Neuronal stem cell (in vitro differentiated cells): ENCODE results near the gene GRIK4.

Experiments
- DNase-seq: peaks from one replicate; pipeline ENCODE4 v3.0.0-alpha.2; 2013; ENCODE audit warnings: low spot score
- H2AFZ ChIP-seq: one replicate; pipeline ENCODE4 v1.6.1; 2013; ENCODE audit warnings: mild to moderate bottlenecking, low read length, inconsistent platforms
- H2AK5ac ChIP-seq: 2 replicates; pipeline ENCODE4 v1.6.1; 2013; ENCODE audit warnings: low read depth, mild to moderate bottlenecking, inconsistent platforms, low read length, moderate library complexity, mixed read lengths
- H2BK120ac ChIP-seq: 2 replicates; pipeline ENCODE4 v1.6.1; 2013; ENCODE audit warnings: low read depth, mild to moderate bottlenecking, inconsistent platforms, low read length, moderate library complexity, mixed read lengths
- H2BK12ac ChIP-seq: one replicate; pipeline ENCODE4 v1.6.1; 2013; ENCODE audit warnings: low read length, inconsistent platforms
- H2BK15ac ChIP-seq: 2 replicates; pipeline ENCODE4 v1.6.1; 2013; ENCODE audit warnings: mild to moderate bottlenecking, low read length, inconsistent platforms, mixed read lengths
- H2BK5ac ChIP-seq: one replicate; pipeline ENCODE4 v1.6.1; 2013; ENCODE audit warnings: inconsistent platforms, mild to moderate bottlenecking, low read length, moderate library complexity
- H3K14ac ChIP-seq: one replicate; pipeline ENCODE4 v1.6.1; 2013; ENCODE audit warnings: low read length, inconsistent platforms
- H3K18ac ChIP-seq: 2 replicates; pipeline ENCODE4 v1.6.1; 2013; ENCODE audit warnings: low read length, inconsistent platforms
- H3K23ac ChIP-seq: 2 replicates; pipeline ENCODE4 v1.6.1; 2013; ENCODE audit warnings: low read depth, mild to moderate bottlenecking, mixed read lengths, low read length, inconsistent platforms; ENCODE audit not compliant: poor library complexity
- H3K27ac ChIP-seq: replicated peaks from 3 replicates; pipeline ENCODE4 v1.5.1; 2013; ENCODE audit warnings: low read length, inconsistent platforms
- H3K27me3 ChIP-seq, 3 experiments: 2 replicates each; pipeline ENCODE4 v1.6.1; 2013; ENCODE audit warnings: low read length in 3 of 3, mild to moderate bottlenecking in 2 of 3, inconsistent platforms in 1 of 3, low read depth in 1 of 3, mixed read lengths in 1 of 3, moderate library complexity in 1 of 3; ENCODE audit not compliant: control insufficient read depth in 3 of 3, insufficient read depth in 3 of 3
- H3K36me3 ChIP-seq, 2 donors: replicated peaks in 1 of 2; 2 replicates each; pipeline ENCODE4 v1.6.1; 2013; ENCODE audit warnings: low read length in 2 of 2; ENCODE audit not compliant: control insufficient read depth in 2 of 2, insufficient read depth in 2 of 2
- H3K4ac ChIP-seq: 2 replicates; pipeline ENCODE4 v1.6.1; 2013; ENCODE audit warnings: inconsistent platforms, mild to moderate bottlenecking, low read length, moderate library complexity
- H3K4me1 ChIP-seq, 2 donors: 1 replicate in 1 of 2; 2 replicates in 1 of 2; pipeline ENCODE4 v1.6.1; 2013; ENCODE audit warnings: low read length in 2 of 2, low read depth in 1 of 2; ENCODE audit not compliant: control insufficient read depth in 2 of 2, insufficient read depth in 1 of 2
- H3K4me2 ChIP-seq: one replicate; pipeline ENCODE4 v1.6.1; 2013; ENCODE audit warnings: mild to moderate bottlenecking, low read length, inconsistent platforms; ENCODE audit not compliant: insufficient read depth, poor library complexity, severe bottlenecking
- H3K4me3 ChIP-seq, 2 donors: 2 replicates each; pipeline ENCODE4 v1.5.1; 2013; ENCODE audit warnings: low read length in 2 of 2, mild to moderate bottlenecking in 2 of 2, inconsistent platforms in 1 of 2, moderate library complexity in 1 of 2
- H3K79me1 ChIP-seq: one replicate; pipeline ENCODE4 v1.6.1; 2013; ENCODE audit warnings: low read depth, mild to moderate bottlenecking, inconsistent platforms, low read length, moderate library complexity
- H3K9ac ChIP-seq: one replicate; pipeline ENCODE4 v1.6.1; 2013; ENCODE audit warnings: mild to moderate bottlenecking, low read depth, low read length, inconsistent platforms; ENCODE audit not compliant: poor library complexity
- H3K9me3 ChIP-seq, 2 donors: replicated peaks in 1 of 2; 2 replicates each; pipeline versions ENCODE3 to v1.6.1; 2013; ENCODE audit warnings: low read length in 2 of 2, mild to moderate bottlenecking in 2 of 2, inconsistent platforms in 1 of 2, low read depth in 1 of 2, mixed read lengths in 1 of 2, moderate library complexity in 1 of 2; ENCODE audit not compliant: control insufficient read depth in 2 of 2, insufficient read depth in 1 of 2
- H4K8ac ChIP-seq: one replicate; pipeline ENCODE4 v1.6.1; 2013; ENCODE audit warnings: low read depth, mild to moderate bottlenecking, inconsistent platforms, low read length, moderate library complexity
- H4K91ac ChIP-seq: one replicate; pipeline ENCODE4 v1.6.1; 2013; ENCODE audit warnings: low read length, low read depth, mild to moderate bottlenecking, inconsistent platforms; ENCODE audit not compliant: poor library complexity
- WGBS, 2 donors: extraction: QIAGEN DNeasy Blood & Tissue Kit; methylation state at CpG; one replicate each; pipeline ENCODE4 v1.1.7; 2013; ENCODE audit warnings: missing lambda C conversion rate in 2 of 2, mixed read lengths in 1 of 2; ENCODE audit not compliant: insufficient read length in 2 of 2, insufficient replicate concordance in 1 of 2; ENCODE audit errors: extremely low coverage in 2 of 2; 5-methylcytosine and 5-hydroxymethylcytosine counted together

GRIK4 gene

GRCh38 chr11:121035169-121035755 is 523.7 kb downstream of the GRIK4 start:
- no peak overlapping the region for H2BK5ac ChIP-seq
- H2BK120ac ChIP-seq: no peak overlapping the region
- no peak overlapping the region for H3K14ac ChIP-seq
- H2BK15ac ChIP-seq: no peak overlapping the region
- no peak overlapping the region for H2BK12ac ChIP-seq
- H3K4me2 ChIP-seq: no peak overlapping the region
- no peaks in the 10 kb centered on the region for H3K36me3 ChIP-seq
- no peak for DNase-seq
- H4K91ac ChIP-seq: no peak overlapping the region
- no peaks in the 10 kb centered on the region for H3K27me3 ChIP-seq
- no peaks in the 10 kb centered on the region for H3K79me1 ChIP-seq
- H3K9me3 ChIP-seq: no peaks in the 10 kb centered on the region
- H2AK5ac ChIP-seq: no peak overlapping the region
- no peak overlapping the region for H3K9ac ChIP-seq
- H4K8ac ChIP-seq: no peak overlapping the region
- no CpG with 5 or more reads among the region's 4 CpGs for WGBS, 2 donors
- H3K4ac ChIP-seq: no peak overlapping the region
- no peak overlapping the region for H3K18ac ChIP-seq
- H3K23ac ChIP-seq: no peak overlapping the region
- peaks cover 3 to 4% of the 10 kb centered on the region in 2 donors for H3K4me1 ChIP-seq
- no peak overlapping the region for H3K4me3 ChIP-seq
- no peak overlapping the region for H3K27ac ChIP-seq
- H2AFZ ChIP-seq: no peak overlapping the region

- no CpG with 5 or more reads among the region's 3 CpGs for WGBS, 2 donors
- H3K4ac ChIP-seq: no peak overlapping the region
Observed at GRCh38 chr11:121035780-121036179, 524.2 kb downstream of the GRIK4 start.

GRCh38 chr11:121037016-121037415 is 525.5 kb downstream of the GRIK4 start:
- Histone ChIP-seq H3K18ac (no peak overlapping the region), H3K4ac (no peak overlapping the region), H3K23ac (no peak overlapping the region), H4K8ac (no peak overlapping the region), H4K91ac (no peak overlapping the region), H3K14ac (no peak overlapping the region), H3K9me3 (no peaks in the 10 kb centered on the region), H3K4me1 (peaks cover 3 to 6% of the 10 kb centered on the region in 2 donors), H3K27ac (no peak overlapping the region), H3K9ac (no peak overlapping the region), H2BK12ac (no peak overlapping the region), H2BK5ac (no peak overlapping the region), H3K79me1 (no peaks in the 10 kb centered on the region), H3K4me3 (no peak overlapping the region), H2AK5ac (no peak overlapping the region), H3K36me3 (no peaks in the 10 kb centered on the region), H2BK120ac (no peak overlapping the region), H2BK15ac (no peak overlapping the region), H2AFZ (no peak overlapping the region), H3K27me3 (no peaks in the 10 kb centered on the region), H3K4me2 (no peak overlapping the region)
- WGBS, 2 donors: no CpG with 5 or more reads among the region's 1 CpG
- DNase-seq: no peak

More at GRCh38 chr11:121035780-121036179, 524.2 kb downstream of the GRIK4 start:
- no peak overlapping the region for H3K4me2 ChIP-seq
- H3K79me1 ChIP-seq: no peaks in the 10 kb centered on the region
- no peak overlapping the region for H3K23ac ChIP-seq
- H3K4me1 ChIP-seq: peaks cover 3 to 4% of the 10 kb centered on the region in 2 donors
- H3K27me3 ChIP-seq: no peaks in the 10 kb centered on the region
- H2BK15ac ChIP-seq: no peak overlapping the region
- H4K8ac ChIP-seq: no peak overlapping the region
- H3K9ac ChIP-seq: no peak overlapping the region
- no peak overlapping the region for H3K4me3 ChIP-seq
- no peak overlapping the region for H3K27ac ChIP-seq
- H2AK5ac ChIP-seq: no peak overlapping the region
- no peaks in the 10 kb centered on the region for H3K9me3 ChIP-seq
- no peak overlapping the region for H2BK5ac ChIP-seq
- no peak for DNase-seq
- H2BK12ac ChIP-seq: no peak overlapping the region
- H3K18ac ChIP-seq: no peak overlapping the region
- H3K36me3 ChIP-seq: no peaks in the 10 kb centered on the region
- no peak overlapping the region for H2AFZ ChIP-seq
- no peak overlapping the region for H4K91ac ChIP-seq
- H3K14ac ChIP-seq: no peak overlapping the region
- no peak overlapping the region for H2BK120ac ChIP-seq
